ENCODE data around the gene SH3PXD2A. TPM values are rescaled to one million over a fixed set of nuclear protein-coding genes. Genes with fewer than 3 reads are reported as not detected.

SH3PXD2A gene
- total RNA-seq, 4 donors from 2014 or later, result 128 to 154 (median 136) TPM

GRCh38 chr10:103797857-103798256 is 57.5 kb downstream of the SH3PXD2A start:
- Histone ChIP-seq H3K4me1 (peaks cover 0 to 53% (median 14%) of the 10 kb centered on the region in 4 donors), H3K4me3 (no peak overlapping the region), H3K27me3 (no peaks in the 10 kb centered on the region), H3K9me3 (no peaks in the 10 kb centered on the region), H3K27ac (no peak overlapping the region), H3K36me3 (peaks cover 0 to 27% (median 0%) of the 10 kb centered on the region in 3 donors)
- DNase-seq (ENCODE audit: low spot score in 2 of 2), result no peak
- TF ChIP-seq CTCF (IDR thresholded peaks at IDR 0.05), result no peak
- TF ChIP-seq POLR2A (IDR thresholded peaks at IDR 0.05), result no peak
- no peak for TF ChIP-seq EP300 (IDR thresholded peaks at IDR 0.05)
- 81 to 89% methylated on average over 12 of the region's 12 CpGs for WGBS, 2 donors

- no peak overlapping the region for H3K27ac ChIP-seq
- DNase-seq (ENCODE audit: low spot score in 2 of 2), result no peak
- H3K36me3 ChIP-seq, result peaks cover 0 to 23% (median 0%) of the 10 kb centered on the region in 3 donors
- H3K4me3 ChIP-seq, result no peak overlapping the region
- H3K9me3 ChIP-seq, result no peaks in the 10 kb centered on the region
- 81 to 86% methylated on average over 4 of the region's 4 CpGs for WGBS, 2 donors
- no peak for TF ChIP-seq CTCF (IDR thresholded peaks at IDR 0.05)
- no peak for TF ChIP-seq POLR2A (IDR thresholded peaks at IDR 0.05)
- no peak for TF ChIP-seq EP300 (IDR thresholded peaks at IDR 0.05)
- no peaks in the 10 kb centered on the region for H3K27me3 ChIP-seq
- peaks cover 0 to 58% (median 10%) of the 10 kb centered on the region in 4 donors for H3K4me1 ChIP-seq
These were observed 59.6 kb downstream of the SH3PXD2A start for GRCh38 chr10:103795634-103796270.

- H3K27me3 ChIP-seq, result no peaks in the 10 kb centered on the region
- no peak overlapping the region for H3K4me3 ChIP-seq
- no peaks in the 10 kb centered on the region for H3K9me3 ChIP-seq
- H3K36me3 ChIP-seq, result peaks cover 0 to 16% (median 0%) of the 10 kb centered on the region in 3 donors
- 93 to 97% methylated on average over 7 of the region's 7 CpGs for WGBS, 2 donors
- H3K4me1 ChIP-seq, result peaks cover 0 to 51% (median 7%) of the 10 kb centered on the region in 4 donors
- no peak for DNase-seq (ENCODE audit: low spot score in 2 of 2)
- TF ChIP-seq EP300 (IDR thresholded peaks at IDR 0.05), result no peak
- TF ChIP-seq POLR2A (IDR thresholded peaks at IDR 0.05), result no peak
- TF ChIP-seq CTCF (IDR thresholded peaks at IDR 0.05), result no peak
- peak overlapping the region in 2 of 4 donors; percentile 54 to 75 for H3K27ac ChIP-seq
These were observed 60.4 kb downstream of the SH3PXD2A start for GRCh38 chr10:103794996-103795395.

GRCh38 chr10:103793920-103794883 is 61.2 kb downstream of the SH3PXD2A start:
- Histone ChIP-seq H3K4me3 (no peak overlapping the region), H3K4me1 (peaks cover 0 to 49% (median 7%) of the 10 kb centered on the region in 4 donors), H3K36me3 (peaks cover 0 to 8% (median 0%) of the 10 kb centered on the region in 3 donors), H3K9me3 (no peaks in the 10 kb centered on the region), H3K27ac (peak overlapping the region in 3 of 4 donors; percentile 5 to 75 (median 54)), H3K27me3 (no peaks in the 10 kb centered on the region)
- peak in 1 of 2 donors; percentile 16 for DNase-seq (ENCODE audit: low spot score in 2 of 2)
- 58 to 62% methylated on average over 12 to 13 of the region's 13 CpGs for WGBS, 2 donors
- TF ChIP-seq CTCF (IDR thresholded peaks at IDR 0.05) (no peak), POLR2A (IDR thresholded peaks at IDR 0.05) (no peak), EP300 (IDR thresholded peaks at IDR 0.05) (no peak)
